CD4-positive, alpha-beta T cell treated with Interleukin-2 at 100 ng/mL for 4 hours (primary cell): ENCODE measurements around the gene REPS1.
"Not testable (repeated sequence)": the region's sequence is repeated elsewhere in the genome, so short reads cannot be mapped to it uniquely, and the experiment has no call there.

ENCODE experiments used
- DNase-seq: peaks from one replicate; pipeline ENCODE4 v3.0.0-alpha.2; 2020; ENCODE audit warnings: low spot score

Gene REPS1

DNA sequence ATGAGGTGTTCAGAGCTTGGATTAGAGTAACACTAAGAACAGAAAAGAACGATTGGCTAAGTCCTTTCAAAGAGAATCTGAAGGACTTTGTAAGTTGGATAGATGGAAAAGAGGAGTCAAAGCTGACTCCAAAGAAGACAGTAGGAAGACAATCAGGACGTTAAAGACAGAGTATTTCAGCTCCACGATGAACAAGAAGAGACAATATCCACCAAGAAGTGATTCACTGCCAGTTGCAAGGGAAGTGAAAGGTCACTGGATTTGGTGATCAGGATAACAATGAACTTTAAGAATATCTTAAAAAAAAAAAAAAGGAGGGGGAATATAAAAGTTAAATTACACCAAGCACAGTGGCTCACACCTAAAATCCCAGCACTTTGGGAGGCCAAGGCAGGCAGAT lies 17.9 kb downstream of the REPS1 start:
- no peak for DNase-seq

DNA sequence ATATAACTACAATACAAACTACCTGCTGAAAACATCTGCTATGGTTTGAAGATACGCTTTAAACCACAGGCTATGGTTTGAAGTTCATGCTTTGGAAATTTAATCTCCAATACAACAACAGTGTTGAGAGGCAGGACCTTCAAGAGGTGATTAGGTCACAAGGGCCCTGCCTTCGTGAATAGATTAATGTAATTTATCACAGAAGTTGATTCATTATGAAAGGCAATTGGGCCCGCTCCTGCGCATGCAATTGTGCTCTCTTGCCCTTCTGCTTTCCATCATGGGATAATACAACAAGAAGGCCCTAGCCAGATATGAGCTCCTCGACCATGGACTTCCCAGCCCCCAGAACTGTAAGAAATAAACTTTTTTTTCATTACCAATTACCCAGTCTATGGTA lies 21.2 kb downstream of the REPS1 start:
- no peak for DNase-seq

DNA sequence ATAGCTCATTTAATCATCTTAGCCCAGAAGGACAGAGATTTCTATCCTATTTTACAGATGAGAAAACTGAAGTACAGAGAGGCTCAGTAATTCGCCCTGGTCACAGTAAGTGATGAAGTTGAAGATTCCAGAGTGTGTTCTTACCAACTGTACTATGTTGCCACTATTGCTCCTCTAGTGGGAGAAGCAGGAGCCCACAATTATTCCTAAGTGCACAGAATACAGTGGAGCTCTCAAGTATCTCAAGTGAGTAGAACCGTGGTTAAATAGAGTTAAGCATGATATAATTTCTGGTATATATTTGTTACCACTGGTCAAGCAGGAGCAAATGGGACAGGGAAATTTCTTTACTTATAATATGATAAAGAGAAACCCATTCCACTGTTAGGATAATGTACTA lies 22.1 kb downstream of the REPS1 start:
- no peak for DNase-seq

DNA sequence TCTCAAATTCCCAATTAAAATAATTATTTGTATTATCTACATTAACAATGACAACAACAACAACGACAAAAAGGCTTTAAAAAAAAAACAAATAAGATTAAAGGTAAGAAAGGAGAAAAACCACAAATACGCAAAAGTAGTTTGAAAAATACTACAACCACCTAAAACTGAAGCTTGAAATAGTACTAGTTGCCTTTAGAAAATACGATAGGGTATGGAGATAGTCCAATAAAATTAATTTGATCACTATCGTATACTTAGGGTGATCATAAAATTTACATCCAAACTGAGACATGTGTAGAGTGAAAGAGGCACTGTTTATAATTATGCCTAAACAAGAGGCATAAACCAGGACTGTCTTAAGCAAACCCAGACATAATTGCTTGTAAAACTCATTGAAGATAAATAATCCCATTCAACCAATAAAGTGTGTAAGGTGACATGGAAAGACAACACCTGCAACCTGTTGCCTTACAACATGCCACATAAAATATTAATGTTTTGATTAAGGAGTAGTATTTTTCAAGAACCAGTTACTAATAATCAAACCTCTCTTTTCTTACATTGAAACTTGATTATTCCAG lies 22.7 kb downstream of the REPS1 start:
- no peak for DNase-seq

DNA sequence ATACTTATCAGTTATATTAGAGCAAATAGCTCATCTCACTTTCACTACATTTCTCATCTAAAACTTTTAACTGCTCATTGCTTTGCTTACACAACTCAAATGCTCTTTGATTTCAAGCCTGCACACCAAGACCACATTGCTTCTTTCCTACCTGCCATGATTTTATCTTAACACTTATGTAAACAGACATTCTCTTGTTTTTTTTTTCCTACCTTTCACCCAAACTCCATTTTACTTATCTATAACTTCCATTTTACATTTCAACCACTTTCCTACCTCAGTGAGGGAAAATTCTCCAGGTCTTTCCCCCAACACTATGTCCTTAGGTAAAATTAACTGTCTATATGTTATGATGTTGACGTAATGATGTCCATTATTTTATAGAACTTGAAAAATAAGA lies 24.0 kb downstream of the REPS1 start:
- DNase-seq, result no peak

DNA sequence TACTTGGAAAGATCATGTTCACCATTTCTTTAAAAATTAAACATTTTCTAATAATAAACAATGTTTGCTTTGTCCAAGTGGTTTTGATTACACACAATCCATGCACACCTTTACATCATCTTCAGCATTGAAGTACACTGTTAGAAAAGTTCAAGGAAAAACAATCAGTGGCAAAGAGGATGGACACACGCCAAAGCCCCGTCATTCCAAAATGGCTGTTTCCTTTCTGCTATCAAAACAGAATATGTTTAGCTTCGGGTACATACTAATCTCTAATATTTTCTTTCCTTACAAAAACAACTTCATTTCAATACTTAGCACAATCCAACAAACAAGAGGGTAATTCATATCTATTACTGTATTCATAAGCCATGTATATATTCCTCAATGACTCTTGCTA lies 24.5 kb downstream of the REPS1 start:
- no peak for DNase-seq

DNA sequence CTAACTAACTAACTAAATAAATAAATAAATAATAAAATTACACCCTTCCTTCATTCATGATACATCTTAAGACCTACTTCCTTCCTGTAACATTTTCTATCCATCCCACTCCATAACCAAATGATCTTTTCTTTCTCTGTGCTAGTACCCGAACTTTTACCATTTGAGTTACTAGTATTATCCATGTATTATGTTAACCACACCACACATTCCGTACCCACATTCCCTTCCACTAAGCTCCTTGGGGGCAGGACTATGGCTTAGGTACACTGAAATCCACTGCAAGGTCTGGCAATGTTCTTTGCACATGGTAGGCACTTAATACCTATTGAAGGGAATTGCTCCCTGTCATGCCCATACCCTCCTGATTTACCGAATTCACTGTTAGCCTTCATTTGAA lies 24.9 kb downstream of the REPS1 start:
- DNase-seq, result no peak

DNA sequence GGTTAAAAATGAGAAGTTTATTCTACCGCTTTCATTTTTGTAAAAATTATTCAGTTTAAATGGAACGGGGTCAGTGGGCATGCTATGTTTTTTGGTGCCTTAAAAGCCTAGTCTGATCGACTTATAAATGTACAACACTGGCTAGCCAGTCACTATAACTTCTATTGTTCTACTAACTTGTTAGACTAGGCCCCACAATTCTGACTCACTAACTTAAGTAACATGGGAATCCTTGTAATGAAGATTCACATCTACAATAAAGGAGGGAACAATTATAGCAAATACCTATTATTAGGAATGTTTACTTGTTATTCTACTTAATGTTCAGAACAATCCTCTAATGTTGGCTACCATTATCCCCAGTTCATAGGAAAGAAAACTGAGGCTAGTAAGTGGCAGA lies 28.5 kb downstream of the REPS1 start:
- no peak for DNase-seq

DNA sequence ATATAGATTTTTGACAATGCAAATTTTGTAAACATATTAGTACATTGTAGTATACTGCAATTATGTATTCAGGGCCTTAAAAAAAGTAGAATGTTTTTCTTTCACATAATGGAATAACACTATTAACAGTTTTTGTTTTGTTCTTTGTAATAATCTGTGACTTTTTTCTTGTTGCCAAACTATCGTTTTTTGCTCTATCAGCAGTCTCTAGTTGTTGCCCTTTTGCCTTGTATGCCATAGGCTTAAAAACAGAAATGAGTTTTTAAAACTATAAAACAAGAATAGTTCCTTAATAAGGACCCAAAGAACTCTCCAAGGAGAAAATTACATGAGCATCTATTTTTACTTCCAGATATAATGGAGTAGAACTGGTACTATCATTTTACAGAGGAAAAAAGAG lies 29.5 kb downstream of the REPS1 start:
- no peak for DNase-seq

DNA sequence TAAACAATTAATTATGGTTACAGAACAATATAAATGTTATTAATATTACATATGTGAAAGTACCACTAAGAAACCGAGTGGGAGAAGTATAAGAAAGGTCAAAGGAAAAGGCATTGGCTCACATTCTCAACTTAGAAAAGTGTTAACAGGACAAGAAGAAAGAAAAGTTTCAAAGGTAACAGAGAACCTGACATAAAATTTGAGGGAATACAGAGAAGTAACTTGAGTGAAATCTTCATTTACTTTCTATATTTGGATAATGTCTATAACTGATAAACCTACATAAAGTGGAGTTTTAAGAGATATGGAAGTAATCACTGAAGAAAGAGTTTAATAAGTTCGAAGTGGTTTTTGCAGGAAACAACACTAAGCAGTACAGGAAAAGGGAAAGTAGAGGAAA lies 30.1 kb downstream of the REPS1 start:
- DNase-seq, result no peak

DNA sequence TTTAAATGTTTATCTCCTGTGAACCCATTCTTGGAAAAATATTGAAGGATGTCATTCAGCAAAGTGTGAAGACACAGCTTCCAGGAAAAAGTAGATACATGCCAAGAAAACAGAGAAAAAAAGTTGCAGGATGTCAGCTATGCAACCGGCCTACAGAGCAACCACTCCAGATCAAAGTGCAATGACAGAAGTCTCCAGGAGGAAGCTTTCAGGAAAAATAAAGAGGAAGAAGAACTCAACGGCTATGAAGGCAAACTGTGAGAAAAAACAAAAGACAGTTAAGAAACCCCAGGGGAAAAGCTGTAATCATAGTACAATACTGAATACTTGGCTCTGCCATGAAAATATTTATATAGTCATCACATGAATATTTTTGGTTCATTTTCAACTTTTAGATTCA lies 30.6 kb downstream of the REPS1 start:
- no peak for DNase-seq

DNA sequence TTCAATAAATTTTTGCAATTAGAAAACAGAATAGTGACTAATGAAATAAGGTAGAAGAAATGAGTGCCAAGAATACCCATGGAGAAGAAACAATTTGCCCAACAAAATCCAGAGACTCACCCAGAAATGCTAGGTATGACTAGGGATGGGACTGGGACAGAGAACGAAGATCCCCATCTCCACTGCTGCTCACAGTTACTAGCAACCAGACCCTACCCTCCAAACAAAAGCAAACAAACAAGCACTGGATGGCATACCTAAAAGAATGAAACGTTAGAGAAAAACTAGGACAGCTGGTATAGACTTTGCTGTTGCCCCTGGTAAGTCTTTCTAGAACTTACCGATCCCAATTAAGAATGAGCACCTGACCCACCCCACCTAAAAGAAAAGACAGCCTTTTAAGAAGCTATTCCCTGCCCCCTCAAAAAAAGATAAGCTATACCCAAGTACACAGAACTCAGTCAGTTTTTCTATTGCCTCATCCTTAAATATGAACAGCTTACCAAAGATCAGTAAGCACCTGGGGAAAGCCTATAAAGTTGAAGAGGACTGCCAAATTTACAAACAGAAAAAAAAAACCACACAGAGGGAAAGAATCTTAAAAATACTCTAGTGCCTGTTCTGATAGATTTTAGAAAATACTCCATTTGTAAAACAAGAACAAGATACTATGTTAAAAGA lies 31.7 kb downstream of the REPS1 start:
- no peak for DNase-seq

DNA sequence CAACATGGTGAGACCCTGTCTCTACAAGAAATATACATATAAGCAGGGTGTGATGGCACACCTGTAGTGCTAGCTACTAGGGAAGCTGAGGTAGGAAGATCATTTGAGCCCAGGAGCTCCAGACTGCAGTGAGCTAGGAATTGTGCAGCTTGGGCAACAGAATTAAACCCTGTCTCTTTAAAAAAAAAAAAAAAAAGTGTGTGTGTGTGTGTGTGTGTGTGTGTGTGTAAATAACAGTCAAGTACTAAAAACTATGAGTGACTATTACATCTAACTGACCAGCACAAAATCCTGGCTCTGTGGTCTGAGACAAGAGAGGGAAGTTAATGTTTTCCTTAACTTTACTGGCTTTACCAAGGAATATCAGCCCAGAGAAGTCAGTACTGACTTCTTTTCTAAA lies 32.8 kb downstream of the REPS1 start:
- no peak for DNase-seq

DNA sequence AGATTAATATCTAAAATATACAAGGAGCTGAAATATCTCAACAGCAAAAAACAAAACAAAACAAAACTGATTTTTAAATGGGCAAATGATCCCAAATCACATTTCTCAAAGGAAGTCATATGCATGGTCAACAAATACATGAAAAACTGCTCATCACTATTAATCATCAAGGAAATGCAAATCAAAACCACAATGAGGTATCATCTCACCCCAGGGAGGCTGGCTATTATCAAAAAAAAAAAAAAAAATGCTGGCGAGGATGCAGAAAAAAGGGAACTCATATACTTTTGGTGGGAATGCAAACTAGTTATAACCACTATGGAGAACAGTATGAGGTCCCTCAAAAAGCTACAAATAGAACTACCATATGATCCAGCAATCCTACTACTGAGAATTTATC lies 34.6 kb downstream of the REPS1 start:
- DNase-seq, result no peak

DNA sequence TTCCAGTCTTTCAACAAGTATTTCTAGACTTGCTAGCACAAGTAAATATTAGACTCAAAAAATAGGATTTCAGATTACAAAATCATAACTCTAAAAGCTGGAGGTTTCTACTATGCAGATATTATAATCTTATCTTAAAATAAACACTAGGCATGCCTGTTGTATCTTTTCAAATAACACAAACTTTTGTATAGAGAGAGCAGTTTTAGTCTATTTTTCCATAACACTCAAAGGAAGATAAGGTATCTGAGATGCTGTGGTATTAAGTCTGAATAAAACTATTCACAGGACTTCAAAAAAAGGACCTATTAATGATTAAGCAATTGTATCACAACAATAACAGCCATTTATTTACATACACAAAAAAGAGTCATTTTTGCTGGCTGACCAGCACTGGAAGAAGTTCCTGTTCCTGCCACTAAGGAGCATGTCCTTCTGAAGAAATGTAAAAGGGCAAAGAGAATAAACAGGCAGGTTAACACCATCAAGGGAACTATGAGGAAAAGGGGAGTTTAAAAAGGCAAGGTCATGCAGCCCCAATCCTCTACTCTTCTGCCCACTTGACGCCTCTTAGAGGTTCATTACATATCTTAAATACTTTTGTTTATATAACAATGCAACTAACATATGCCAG lies 39.4 kb downstream of the REPS1 start:
- no peak for DNase-seq

DNA sequence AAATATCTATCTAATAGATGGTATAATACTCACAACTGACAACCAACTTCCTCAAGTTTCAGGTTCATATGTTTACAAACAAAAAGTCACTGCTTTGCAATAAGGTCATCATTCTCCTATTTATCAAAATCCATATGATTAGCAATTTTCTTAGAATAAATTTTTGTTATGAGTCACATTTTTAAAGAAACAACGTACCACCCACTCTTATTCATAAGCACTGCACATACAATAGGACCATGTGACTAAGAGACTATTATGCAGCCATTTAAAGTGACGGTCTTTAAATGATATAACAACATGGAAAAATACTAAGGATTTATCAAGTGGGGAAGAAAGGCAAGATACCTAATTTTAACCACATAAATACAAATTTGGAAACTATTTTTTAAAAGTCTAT lies 40.0 kb downstream of the REPS1 start:
- peak; percentile 15 for DNase-seq

DNA sequence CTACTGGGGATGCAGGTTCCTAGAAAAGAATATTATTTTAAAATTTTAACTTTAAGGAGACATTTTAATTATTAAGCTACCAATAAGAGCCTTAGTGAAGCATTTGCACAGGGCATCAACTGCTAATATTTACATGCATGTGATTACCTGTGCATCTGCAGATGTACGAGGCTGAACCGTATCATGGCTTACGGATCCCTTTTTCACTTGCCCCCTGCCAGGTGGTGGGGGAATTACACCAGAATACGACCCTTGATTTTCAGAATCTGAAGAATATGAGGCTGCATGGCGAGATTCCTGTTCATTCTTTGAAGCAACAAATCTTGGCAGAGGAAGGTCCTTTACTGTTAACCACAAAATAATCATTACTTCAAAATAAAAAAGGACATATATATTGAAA lies 42.7 kb downstream of the REPS1 start:
- no peak for DNase-seq

DNA sequence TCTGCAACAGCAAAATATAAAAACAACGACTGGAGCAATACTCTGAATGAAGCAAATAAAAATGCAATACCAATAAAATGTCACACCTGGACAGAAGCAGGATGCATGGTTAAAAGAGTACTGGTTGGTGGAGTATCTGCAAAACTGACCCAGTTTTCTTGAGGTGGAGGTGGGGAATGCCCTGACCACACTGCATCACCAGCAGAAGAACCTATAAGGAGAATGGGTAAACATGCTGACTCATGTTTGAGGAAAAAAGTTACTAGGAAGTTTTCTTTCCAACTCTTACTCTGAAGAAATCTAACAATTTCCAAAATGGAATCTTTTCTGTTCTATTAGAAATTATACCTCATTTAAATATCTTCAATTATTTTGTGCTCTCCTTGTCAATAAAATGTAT lies 43.6 kb downstream of the REPS1 start:
- DNase-seq, result peak; percentile 45

DNA sequence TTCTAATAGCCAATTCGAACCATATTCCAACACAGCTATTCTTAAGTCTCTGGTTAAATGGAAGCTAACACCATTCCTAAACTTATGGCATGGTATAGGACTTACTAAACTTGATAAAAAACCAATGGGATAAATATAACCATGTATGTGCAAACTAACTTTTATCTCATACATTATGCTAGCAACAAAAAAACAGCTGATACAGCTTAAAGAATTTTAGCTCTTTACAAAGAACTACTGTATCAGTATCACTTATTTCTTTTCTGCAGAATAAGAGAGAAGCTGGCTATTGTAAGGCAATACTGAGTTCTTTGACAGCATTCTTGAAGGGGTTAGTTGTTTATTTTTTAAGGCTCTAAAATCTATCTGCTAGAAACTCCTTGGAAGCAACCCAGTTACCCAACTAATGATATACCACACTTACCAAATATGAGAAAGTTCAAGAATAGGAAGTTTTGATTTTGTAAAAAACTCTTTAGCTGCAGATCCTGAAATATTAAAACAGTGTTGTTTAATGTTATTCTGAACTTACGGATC lies 44.9 kb downstream of the REPS1 start:
- DNase-seq, result no peak

DNA sequence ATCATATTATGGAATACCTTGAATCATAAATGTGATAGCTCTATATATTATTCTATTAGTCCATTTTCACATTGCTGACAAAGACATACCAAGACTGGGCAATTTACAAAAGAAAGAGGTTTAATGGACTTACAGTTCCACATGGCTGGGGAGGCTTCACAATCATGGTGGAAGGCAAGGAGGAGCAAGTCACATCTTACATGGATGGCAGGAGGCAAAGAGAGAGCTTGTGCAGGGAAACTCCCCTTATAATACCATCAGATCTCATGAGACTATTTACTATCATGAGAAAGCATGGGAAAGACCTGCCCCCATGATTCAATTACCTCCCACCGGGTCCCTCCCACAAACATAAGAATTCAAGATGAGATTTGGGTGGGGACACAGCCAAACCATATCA lies 51.2 kb downstream of the REPS1 start:
- not testable (repeated sequence) for DNase-seq

DNA sequence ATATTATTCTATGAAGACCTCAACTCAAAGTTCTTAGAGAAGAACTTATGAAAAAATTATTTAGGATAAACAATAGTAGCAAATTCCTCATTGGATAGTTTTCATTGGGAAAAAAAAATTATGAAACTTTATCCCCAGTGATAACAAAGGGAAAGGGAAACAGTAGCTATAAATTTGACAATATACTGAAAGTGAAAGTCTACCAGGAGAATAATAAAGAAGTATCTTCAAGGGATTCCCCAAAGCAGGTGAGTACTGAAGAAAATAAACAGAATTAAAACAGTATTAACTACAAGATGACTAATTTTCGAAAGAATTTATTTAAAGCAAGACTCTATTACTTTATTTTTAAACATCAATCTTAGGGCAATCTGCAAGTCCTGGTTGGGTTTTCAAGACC lies 56.4 kb downstream of the REPS1 start:
- DNase-seq, result no peak

DNA sequence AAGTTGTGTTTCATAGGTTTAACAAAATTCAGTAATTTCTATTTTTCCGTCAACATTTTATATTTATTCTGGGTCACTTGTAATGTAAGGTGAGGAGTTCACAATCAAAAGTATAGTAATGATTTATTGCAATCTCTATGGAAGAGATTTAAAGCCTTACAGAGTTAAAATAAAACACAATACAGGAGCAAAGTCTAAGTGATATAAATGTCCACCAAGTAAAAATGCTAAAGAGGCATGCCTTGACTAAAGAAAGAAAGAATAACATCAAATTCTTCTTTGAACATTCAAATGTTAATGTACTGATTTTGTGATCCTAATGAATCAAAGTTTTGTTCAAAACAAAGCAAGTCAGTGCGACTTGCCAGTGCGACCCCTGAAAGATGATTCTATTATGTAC lies 61.5 kb downstream of the REPS1 start:
- no peak for DNase-seq

DNA sequence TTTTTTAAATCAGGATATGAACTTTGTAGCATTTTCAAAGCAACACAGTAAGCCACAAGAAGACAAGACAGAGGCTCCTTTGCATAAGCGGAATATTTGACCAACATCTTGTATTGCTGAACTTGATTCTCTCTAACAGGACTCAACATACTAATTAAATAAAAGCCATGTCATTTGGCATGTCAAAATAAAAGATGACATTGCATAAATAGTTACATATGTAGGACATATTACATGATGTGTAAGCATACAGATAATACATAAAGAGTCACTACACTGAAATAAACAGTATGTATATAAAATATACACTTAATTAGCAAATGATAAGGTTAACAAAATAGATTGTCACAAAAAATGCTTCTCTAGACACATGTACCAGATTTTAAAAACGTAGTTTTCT lies 62.2 kb downstream of the REPS1 start:
- no peak for DNase-seq

DNA sequence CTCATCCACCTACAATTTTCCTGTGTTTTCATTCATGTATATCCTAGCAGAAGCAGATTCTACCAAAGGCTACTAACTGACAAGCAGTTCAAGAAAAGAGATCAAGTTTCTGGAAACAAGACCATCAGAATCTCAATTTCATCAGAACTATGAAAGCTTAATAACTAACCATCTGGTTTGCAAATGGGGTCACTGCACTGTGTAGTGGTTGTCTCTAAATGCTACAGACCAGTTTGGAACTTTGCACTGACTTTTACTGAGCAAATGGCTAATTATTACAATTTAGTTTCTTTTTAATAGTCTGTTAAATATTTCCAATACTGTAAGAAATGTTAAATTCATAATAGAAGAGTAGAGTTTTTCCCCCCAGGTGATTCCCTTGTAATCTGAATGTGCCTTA lies 64.5 kb downstream of the REPS1 start:
- no peak for DNase-seq
